Endothelial cell of umbilical vein (primary cell): Measurements from ENCODE around the gene CSF3. TPM values are rescaled to one million over a fixed set of nuclear protein-coding genes. Genes with fewer than 3 reads are reported as not detected.

Experiments used
- BruUV-seq: library from RNA; stranded (reverse); fragments of 400-500 nt; replicated peaks from 2 replicates; lab custom pipeline; 2021; lab: Mats Ljungman, UMichigan
- CTCF ChIA-PET: fragments of 300-600, 350-600 bp; sonication (Branson Sonifier 250); formaldehyde crosslinking; loops from one replicate; lab custom pipeline; 2021; ENCODE audit warnings: antibody characterized with exemption, inconsistent platforms; lab: Charles Lee
- POLR2A ChIA-PET: fragments of 300-600, 350-600 bp; sonication (Branson Sonifier 250); formaldehyde crosslinking; loops from one replicate; lab custom pipeline; 2021; ENCODE audit warnings: antibody characterized with exemption, inconsistent platforms; lab: Charles Lee
- DNase-seq: peaks from one replicate; pipeline ENCODE4 v3.0.0-alpha.2; 2011; ENCODE audit warnings: low read depth, low spot score
- FAIRE-seq: peaks from 2 replicates; lab custom pipeline; 2011; peaks lifted over from hg19 to GRCh38; lab: Jason Lieb, UNC
- H2AFZ ChIP-seq: 2 replicates; pipeline ENCODE4 v1.6.0; 2012; ENCODE audit warnings: low read depth, low read length, control low read depth, inconsistent platforms
- H3K27ac ChIP-seq: 2 replicates; pipeline ENCODE4 v1.5.1; 2011; ENCODE audit warnings: low read depth, mild to moderate bottlenecking, control low read depth, low read length, moderate library complexity; ENCODE audit not compliant: insufficient read depth
- H3K27me3 ChIP-seq, 2 experiments: 2 replicates each; pipeline versions ENCODE4 v1.6.0 to v1.6.1; 2011; ENCODE audit warnings: low read length in 2 of 2, mixed read lengths in 1 of 2; ENCODE audit not compliant: control insufficient read depth in 2 of 2, insufficient read depth in 2 of 2
- H3K36me3 ChIP-seq, 2 experiments: 2 replicates in 1 of 2; 3 replicates in 1 of 2; pipeline ENCODE4 v1.5.1; 2011; ENCODE audit warnings: low read length in 2 of 2, mild to moderate bottlenecking in 1 of 2, moderate library complexity in 1 of 2; ENCODE audit not compliant: control insufficient read depth in 2 of 2, insufficient read depth in 2 of 2; ENCODE audit errors: extremely low read depth in 1 of 2
- H3K4me1 ChIP-seq: 3 replicates; pipeline ENCODE4 v1.5.1; 2011; ENCODE audit warnings: mild to moderate bottlenecking, low read length; ENCODE audit not compliant: control insufficient read depth, insufficient read depth; ENCODE audit errors: extremely low read depth
- H3K4me2 ChIP-seq: 2 replicates; pipeline ENCODE4 v1.6.1; 2011; ENCODE audit warnings: low read length, control low read depth, mixed read lengths; ENCODE audit not compliant: insufficient read depth
- H3K4me3 ChIP-seq, 3 experiments: fragments of 200-600 bp in 1 of 3; sonication (generic), shearing (Covaris generic) in 1 of 3; replicated peaks in 1 of 3; 2 replicates each; pipeline ENCODE4 v1.5.1; 2011 to 2016; ENCODE audit warnings: control low read depth in 3 of 3, low read length in 3 of 3, mild to moderate bottlenecking in 2 of 3, inconsistent platforms in 1 of 3, low read depth in 1 of 3, moderate library complexity in 1 of 3; ENCODE audit not compliant: insufficient read depth in 1 of 3
- H3K79me2 ChIP-seq: 2 replicates; pipeline ENCODE4 v1.6.0; 2012; ENCODE audit warnings: low read length, inconsistent platforms; ENCODE audit not compliant: control insufficient read depth, insufficient read depth
- H3K9ac ChIP-seq: replicated peaks from 2 replicates; pipeline ENCODE3; 2011; ENCODE audit warnings: low read length, control low read depth; ENCODE audit not compliant: insufficient read depth; ENCODE audit errors: extremely low read depth
- H3K9me1 ChIP-seq: replicated peaks from 3 replicates; pipeline ENCODE4 v1.6.0; 2011; ENCODE audit warnings: mild to moderate bottlenecking, low read length; ENCODE audit not compliant: control insufficient read depth, insufficient read depth; ENCODE audit errors: extremely low read depth
- H3K9me3 ChIP-seq: replicated peaks from 2 replicates; pipeline ENCODE4 v1.5.1; 2012; ENCODE audit warnings: low read length, inconsistent platforms; ENCODE audit not compliant: control insufficient read depth, insufficient read depth
- H4K20me1 ChIP-seq: replicated peaks from 2 replicates; pipeline ENCODE3; 2011; ENCODE audit warnings: mild to moderate bottlenecking, low read length; ENCODE audit not compliant: control insufficient read depth, insufficient read depth; ENCODE audit errors: extremely low read depth
- EZH2 ChIP-seq: IDR thresholded peaks from 2 replicates; pipeline ENCODE4 v1.6.1; 2012; ENCODE audit warnings: borderline replicate concordance, low read depth, mild to moderate bottlenecking, moderate library complexity, low read length, inconsistent platforms; ENCODE audit not compliant: severe bottlenecking
- FOS ChIP-seq: IDR thresholded peaks from 2 replicates; pipeline ENCODE4 v1.6.1; 2011; ENCODE audit warnings: mild to moderate bottlenecking, low read length, moderate library complexity, borderline replicate concordance; ENCODE audit not compliant: insufficient read depth
- GATA2 ChIP-seq: IDR thresholded peaks from 2 replicates; pipeline ENCODE4 v1.7.0; 2011; ENCODE audit warnings: low read depth, mild to moderate bottlenecking, moderate library complexity, mixed read lengths, low read length; ENCODE audit not compliant: insufficient read length, insufficient read depth
- JUN ChIP-seq: IDR thresholded peaks from 2 replicates; pipeline ENCODE4 v1.6.1; 2011; ENCODE audit warnings: borderline replicate concordance, low read depth; ENCODE audit not compliant: insufficient read length, insufficient read depth
- POLR2AphosphoS5 ChIP-seq: IDR thresholded peaks from 2 replicates; pipeline ENCODE4 v1.6.1; 2012; ENCODE audit warnings: low read depth, mild to moderate bottlenecking, control low read depth, low read length, moderate library complexity; ENCODE audit not compliant: insufficient read depth
- dilution Hi-C: fragments of 300-500 bp; cut with MboI; formaldehyde crosslinking; loops from one replicate; pipeline ENCODE4 v1.15.0; 2019; ENCODE audit warnings: low sequenced_read_pairs; ENCODE audit not compliant: extremely low pct_ligation_motif_present
- intact Hi-C: fragments of 100-400 bp; cut with micrococcal nuclease; formaldehyde crosslinking; loops from one replicate; pipeline ENCODE4 v1.10.0; 2022
- polyA plus RNA-seq, 4 experiments: library from polyadenylated mRNA; depleted of rRNA in 3 of 4; stranded (reverse) in 3 of 4; unstranded in 1 of 4; fragments of >200 nt; gene quantifications; 2 replicates each; pipeline versions ENCODE4 v1.2.1 to v1.2.3, GENCODE V29; 2011 to 2012; ENCODE audit warnings: missing spikeins in 1 of 4
- total RNA-seq: library from RNA; stranded (reverse); gene quantifications from 2 replicates; pipeline ENCODE4 v1.2.3, GENCODE V29; 2021
- TF ChIP-seq, protein P1 (sequence below), 2 donors: IDR thresholded peaks; 1 replicate in 1 of 2; 2 replicates in 1 of 2; pipeline ENCODE4 v1.5.1; 2011; ENCODE audit warnings: low read length in 2 of 2, mild to moderate bottlenecking in 2 of 2, moderate library complexity in 2 of 2, control low read depth in 1 of 2, inconsistent platforms in 1 of 2, low read depth in 1 of 2; ENCODE audit not compliant: insufficient read depth in 1 of 2; ENCODE audit errors: extremely low read depth in 1 of 2
- TF ChIP-seq, protein P2 (sequence below): IDR thresholded peaks from 2 replicates; pipeline ENCODE4 v1.6.1; 2011; ENCODE audit not compliant: insufficient read depth, insufficient read length

Gene CSF3
- total and polyA plus RNA-seq, 2 donors (not counting 3 experiments of a cell fraction or from before 2014, with no cell fraction given) = 1.0 to 2.9 TPM

DNA sequence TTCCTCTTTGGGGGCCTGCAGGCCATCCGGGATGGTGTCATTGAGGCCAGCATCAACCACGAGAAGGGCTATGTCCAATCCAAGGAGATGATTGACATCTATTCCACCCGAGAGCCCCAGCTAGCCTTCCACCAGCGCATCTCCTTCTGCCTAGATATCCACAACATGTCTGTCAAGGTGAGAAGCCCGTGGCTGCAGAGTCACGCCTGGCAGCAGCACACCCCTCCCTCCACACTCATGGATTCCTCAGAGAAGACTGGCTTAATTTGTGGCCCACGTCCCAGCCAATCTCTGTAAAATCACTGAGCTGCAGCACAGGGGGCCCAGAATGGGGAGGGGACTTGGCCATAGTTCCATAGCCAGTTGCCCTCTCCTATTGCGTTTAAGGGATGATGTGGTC, 19.1 kb upstream of the CSF3 start:
- intact Hi-C loops (no loop called here), dilution Hi-C loops (no loop called here)
- no peak for DNase-seq
- TF ChIP-seq EZH2 (no peak), POLR2AphosphoS5 (no peak), FOS (no peak), GATA2 (no peak), JUN (no peak)
- TF ChIP-seq, protein P1, sequence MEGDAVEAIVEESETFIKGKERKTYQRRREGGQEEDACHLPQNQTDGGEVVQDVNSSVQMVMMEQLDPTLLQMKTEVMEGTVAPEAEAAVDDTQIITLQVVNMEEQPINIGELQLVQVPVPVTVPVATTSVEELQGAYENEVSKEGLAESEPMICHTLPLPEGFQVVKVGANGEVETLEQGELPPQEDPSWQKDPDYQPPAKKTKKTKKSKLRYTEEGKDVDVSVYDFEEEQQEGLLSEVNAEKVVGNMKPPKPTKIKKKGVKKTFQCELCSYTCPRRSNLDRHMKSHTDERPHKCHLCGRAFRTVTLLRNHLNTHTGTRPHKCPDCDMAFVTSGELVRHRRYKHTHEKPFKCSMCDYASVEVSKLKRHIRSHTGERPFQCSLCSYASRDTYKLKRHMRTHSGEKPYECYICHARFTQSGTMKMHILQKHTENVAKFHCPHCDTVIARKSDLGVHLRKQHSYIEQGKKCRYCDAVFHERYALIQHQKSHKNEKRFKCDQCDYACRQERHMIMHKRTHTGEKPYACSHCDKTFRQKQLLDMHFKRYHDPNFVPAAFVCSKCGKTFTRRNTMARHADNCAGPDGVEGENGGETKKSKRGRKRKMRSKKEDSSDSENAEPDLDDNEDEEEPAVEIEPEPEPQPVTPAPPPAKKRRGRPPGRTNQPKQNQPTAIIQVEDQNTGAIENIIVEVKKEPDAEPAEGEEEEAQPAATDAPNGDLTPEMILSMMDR (IDR thresholded peaks at IDR 0.05; ENCODE audit: extremely low read depth in 1 of 2, insufficient read depth in 1 of 2, low read depth in 1 of 2, low read length in 2 of 2) = no peak
- TF ChIP-seq, protein P2, sequence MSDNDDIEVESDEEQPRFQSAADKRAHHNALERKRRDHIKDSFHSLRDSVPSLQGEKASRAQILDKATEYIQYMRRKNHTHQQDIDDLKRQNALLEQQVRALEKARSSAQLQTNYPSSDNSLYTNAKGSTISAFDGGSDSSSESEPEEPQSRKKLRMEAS = no peak
- peaks cover 10 to 52% of the 10 kb centered on the region in 2 experiments for H3K36me3 ChIP-seq
- no peaks in the 10 kb centered on the region for H3K9me1 ChIP-seq
- no peaks in the 10 kb centered on the region for H3K9me3 ChIP-seq
- no peak overlapping the region for H3K27ac ChIP-seq
- BruUV-seq = no TSS peak
- no peaks in the 10 kb centered on the region for H4K20me1 ChIP-seq
- H3K9ac ChIP-seq = no peak overlapping the region
- no peaks in the 10 kb centered on the region for H3K4me1 ChIP-seq
- H3K79me2 ChIP-seq = no peaks in the 10 kb centered on the region
- no peak for FAIRE-seq
- H2AFZ ChIP-seq = no peak overlapping the region
- H3K27me3 ChIP-seq = no peaks in the 10 kb centered on the region
- no peak overlapping the region for H3K4me2 ChIP-seq
- CTCF ChIA-PET = interaction anchor here (1.1 kb wide), 1 partner anchor 172 kb away, joined by 3 read pairs; no protein-coding TSS in a partner anchor
- no peak overlapping the region for H3K4me3 ChIP-seq
- POLR2A ChIA-PET = no interaction called here
